ENCODE data around the gene LIPG.
"Not testable (repeated sequence)": the region's sequence is repeated elsewhere in the genome, so short reads cannot be mapped to it uniquely, and the experiment has no call there.

The LIPG gene

DNA sequence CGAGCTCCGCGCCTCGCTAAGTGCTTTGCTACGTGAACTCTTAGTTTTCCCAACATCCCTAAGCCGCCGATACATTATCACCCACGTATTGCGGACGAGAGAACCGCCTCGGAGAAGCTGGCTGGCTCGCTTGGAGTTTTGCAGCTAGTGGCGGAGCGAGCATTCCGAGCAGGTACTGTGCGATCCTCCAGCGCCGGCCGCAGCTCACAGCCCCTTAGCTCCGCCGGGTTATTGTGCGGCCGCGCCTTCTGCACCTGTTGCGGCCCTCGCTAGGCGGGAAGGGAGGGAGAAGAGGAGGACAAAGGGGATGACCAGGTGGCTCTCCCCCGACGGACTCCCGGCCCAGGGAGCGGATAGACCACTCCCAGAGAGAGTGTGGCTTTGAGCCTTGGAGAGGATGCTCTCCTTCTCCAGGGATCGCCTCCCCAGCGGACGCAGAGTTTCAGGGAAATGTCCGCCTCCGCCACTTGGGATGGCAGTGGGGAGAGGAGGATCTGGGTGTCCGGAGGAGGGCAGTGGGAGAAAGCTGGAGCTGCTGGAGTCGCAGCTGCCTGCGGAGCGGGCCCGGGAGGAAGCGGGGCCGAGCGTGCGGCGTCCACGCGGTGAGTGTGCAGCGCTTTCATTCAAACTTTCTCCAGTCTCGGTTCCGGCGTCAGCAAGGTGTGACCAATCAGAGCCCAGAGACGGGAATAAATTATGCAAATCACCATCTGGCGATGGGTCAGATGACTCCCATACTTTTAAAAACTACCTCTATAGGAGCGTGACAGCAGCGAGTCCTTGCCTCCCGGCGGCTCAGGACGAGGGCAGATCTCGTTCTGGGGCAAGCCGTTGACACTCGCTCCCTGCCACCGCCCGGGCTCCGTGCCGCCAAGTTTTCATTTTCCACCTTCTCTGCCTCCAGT is at the start of gene LIPG:
Gene LIPG, plus strand, starts transcription at position 769 of the 905 bp plus-strand sequence. CDS start 252 bp downstream, outside the sequence.
- peak; percentile 65 for DNase-seq

DNA sequence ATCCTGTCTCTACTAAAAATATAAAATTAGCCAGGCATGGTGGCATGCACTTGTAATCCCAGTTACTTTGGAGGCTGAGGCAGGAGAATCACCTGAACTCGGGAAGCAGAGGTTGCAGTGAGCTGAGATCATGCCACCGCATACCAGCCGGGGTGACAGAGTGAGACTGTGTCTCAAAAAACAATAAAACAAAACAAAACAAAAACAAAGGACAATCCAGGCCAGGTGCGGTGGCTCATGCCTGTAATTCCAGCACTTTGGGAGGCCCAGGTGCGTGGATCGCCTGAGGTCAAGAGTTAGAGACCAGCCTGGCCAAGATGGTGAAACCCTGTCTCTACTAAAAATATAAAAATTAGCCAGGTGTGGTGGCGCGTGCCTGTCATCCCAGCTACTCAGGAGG is 49.0 kb upstream of the LIPG start:
- not testable (repeated sequence) for DNase-seq

DNA sequence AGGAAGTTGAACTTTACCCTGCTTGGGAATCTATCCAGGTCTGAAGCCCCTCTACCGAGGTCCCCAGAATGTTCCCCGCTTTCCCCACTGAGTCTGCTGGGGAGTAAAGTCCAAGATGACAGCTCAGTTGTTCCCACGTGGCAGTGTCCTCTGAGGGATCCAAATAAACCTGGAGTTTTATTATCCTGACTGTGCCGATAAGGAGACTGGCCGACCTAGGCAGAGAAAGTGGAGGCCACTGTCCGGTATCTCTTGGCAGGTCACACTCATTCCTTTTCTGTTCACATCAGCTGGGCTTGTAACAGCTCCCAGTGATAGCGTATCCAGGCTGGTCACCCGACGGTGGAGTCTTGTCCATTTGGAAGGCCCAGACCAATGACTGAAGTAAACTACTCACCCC is 47.3 kb upstream of the LIPG start:
- DNase-seq, result no peak

DNA sequence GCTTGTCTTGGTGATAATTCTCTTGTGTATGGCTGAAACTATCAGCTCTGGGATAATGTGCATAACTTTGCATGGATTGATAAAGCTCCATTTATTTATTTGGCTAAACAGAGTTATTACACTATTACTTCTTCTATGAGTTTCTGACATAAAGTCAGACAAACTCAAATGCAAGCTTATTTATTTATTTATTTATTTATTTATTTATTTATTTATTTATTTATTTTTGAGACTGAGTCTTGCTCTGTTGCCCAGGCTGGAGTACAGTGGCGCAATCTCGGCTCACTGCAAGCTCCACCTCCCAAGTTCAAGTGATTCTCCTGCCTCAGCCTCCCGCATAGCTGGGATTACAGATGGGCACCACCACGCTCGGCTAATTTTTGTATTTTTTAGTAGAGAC is 46.9 kb upstream of the LIPG start:
- not testable (repeated sequence) for DNase-seq

DNA sequence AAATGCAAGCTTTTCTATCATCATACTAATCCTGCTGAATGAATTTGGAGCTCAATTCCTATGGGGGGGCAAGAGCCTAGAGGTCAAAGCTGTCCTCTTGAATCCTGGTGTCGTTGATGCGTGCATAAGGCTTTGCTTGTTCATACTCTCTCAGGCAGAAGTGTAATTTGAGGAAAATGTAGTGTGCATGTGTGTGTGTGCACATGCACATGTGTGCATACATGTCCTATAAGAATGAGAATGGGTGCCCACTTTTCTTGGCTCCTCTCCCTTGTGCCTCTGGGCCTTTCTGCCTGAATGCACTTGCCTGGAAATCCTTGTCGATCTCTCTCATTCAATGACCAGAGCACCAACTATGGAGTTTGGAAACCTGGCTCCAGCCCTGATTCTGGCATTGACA is 46.3 kb upstream of the LIPG start:
- DNase-seq, result no peak

DNA sequence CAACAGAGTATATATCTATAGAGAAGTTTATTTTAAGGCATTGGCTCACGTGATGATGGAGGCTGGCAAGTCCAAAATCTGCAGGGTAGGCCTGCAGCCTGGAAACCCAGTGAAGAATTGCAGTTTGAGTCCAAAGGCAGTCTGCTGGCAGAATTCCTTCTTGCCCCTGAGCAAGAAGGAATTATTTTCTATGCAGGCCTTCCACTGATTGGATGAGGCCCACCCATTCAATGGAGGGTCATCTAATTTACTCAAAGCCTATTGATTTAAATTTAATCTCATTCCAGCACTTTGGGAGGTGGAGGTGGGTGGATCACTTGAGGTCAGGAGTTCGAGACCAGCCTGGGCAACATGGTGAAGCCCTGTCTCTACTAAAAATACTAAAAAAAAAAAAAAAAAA is 44.4 kb upstream of the LIPG start:
- DNase-seq, result no peak

DNA sequence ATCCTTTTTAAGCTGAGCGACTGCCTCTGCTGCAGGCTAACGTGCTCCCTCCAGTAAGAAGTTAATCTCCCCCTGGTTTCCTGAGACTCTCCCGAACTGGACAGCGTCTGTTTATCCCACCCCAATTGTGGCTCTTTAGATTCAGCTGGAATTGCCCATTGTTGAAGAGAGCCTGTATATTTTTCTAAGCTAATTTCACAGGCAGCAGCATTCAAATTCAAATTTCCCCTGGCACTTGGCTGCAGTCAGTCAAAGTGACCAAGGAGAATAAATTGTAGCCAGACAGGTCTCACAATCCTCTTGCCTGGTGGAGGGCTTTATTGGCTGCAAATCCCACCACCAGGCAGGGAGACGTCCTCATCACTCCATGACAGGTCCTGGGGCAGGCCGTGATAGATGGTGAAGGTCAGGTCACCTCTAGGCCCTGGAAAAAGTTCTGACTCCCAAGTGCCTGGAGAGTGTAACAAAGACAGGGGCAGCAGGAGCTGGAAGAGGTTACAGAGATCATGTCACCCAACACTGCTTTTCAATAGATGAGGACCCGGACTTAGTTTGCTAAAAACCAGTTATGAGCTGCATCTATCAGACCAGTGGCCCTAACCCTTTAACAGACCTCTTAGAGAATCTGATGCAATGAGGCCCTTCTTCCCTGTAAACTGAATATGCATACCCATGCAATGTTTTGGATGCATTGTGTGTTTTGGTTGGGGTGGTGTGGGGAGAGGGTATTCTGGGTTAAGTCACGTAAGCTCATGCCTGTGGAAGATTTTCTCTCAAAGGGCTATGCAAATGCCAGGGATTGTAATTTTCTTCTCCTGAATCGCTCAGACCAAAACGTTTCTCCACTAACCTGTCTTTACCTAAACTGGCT is 42.5 kb upstream of the LIPG start:
- no peak for DNase-seq

DNA sequence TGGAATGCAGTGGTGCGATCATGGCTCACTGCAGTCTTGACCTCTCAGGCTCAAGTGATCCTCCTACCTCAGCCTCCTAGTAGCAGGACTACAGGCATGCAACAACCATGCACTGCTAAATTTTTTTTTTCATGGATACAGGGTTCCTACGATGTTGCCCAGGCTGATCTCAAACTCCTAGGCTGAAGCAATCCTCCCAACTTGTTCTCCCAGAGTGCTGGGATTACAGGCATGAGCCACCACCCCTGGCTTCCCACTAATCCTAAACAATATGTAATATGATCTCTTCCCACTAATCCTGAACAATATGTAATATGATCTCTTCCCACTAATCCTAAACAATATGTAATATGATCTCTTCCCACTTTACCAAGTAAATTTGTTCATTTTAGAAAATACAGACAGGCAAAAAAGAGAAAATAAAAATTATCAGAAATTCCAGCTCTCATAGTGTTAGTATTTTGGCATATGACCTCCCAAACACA is 41.2 kb upstream of the LIPG start:
- DNase-seq, result no peak

DNA sequence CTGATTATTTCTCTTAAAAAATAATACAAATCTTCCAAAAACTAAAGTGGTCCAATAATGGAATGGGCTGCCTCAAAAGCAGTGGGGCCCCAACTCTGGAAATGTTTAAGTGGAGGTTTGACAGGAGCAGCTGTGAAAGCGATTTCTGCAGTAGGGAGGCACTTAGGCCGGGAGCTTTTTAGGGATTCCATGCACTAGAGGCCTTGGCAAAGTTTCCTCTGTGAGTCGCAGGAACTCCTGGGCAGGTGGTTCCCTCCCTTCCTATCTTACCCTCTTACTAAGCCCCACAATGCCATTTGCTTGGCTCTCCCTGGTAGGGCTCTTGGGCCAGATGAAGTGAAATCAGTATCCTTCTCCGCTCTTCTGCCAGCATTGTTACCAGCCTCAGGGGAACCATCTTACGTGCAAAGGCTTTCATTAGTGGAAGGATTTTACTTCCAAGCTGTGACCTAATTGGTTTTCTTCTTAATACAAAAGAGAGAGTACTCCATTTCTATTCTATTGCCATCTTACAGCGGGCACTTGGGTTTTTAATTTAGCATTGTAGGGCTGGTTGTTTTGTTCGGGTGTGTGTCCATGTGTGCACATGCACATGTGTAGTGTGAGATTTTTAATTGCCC is 40.5 kb upstream of the LIPG start:
- no peak for DNase-seq

DNA sequence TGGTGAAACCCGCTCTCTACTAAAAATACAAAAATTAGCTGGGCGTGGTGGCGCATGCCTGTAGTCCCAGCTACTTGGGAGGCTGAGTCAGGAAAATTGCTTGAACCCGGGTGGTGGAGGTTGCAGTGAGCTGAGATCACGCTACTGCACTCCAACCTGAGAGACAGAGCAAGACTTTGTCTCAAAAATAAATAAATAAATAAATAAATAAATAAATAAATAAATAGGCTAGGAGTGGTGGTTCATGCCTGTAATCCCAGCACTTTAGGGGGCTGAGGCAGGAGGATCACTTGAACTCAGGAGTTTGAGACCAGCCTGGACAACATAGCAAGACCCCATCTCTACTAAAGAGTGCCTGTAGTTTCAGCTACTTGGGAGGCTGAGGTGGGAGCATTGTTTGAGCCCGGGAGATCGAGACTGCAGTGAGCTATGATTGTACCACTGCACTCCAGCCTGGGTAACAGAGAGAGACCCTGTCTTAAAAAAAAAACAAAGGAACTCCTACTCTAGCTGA is 38.2 kb upstream of the LIPG start:
- not testable (repeated sequence) for DNase-seq

DNA sequence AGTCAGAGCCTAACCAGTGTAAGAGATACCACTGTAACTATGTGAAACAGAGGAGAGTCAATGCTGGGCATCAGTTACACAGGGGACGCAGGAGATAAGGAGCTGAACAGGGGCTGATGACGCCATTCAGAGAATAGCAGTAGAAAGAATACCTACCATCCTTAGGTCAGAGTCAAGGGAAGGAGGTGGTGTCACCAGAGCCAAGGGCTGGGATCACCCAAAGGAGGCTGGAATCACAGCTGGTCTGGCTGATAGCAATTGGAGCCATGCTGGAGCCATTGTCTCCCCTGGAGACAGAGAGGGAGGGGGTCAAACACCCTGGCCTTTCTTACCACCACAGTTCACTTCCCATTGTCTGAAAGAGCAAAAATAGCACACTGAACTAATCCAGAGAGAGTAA is 37.5 kb upstream of the LIPG start:
- DNase-seq, result no peak

DNA sequence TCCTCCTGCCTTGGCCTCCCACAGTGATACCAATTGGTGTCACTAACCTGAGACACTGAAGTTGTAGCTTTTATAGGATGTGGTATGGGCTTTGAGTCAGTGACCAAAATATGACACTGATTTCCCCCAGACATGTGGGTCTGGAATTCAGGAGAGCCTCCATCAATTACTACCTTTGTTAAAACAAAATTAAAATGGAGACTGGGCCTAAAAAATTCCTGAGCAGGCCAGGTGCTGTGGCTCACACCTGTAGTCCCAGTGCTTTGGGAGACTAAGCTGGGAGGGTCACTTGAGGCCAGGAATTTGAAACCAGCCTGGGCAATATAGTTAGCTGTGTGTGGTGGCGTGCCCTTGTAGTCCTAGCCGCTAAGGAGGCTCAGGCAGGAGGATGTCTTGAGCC is 36.9 kb upstream of the LIPG start:
- DNase-seq, result no peak

DNA sequence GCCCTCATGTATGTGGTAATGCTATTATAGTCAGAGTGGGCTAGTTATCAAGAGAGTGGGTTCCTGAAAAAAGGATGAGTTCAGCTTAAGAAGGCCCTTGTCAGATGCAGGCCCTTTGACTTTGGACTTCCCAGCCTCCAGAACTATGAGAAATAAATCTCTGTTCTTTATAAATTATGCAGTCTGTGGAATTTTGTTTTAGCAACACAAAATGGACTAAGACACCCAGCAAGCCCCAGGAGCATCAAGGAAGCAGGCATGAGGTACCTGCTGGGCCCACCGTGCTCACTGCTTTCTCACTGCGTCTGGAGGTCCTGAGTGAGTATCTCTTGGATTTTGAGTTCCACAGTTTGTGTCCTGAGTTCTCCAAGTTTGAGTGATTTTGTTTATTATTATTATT is 35.9 kb upstream of the LIPG start:
- no peak for DNase-seq

DNA sequence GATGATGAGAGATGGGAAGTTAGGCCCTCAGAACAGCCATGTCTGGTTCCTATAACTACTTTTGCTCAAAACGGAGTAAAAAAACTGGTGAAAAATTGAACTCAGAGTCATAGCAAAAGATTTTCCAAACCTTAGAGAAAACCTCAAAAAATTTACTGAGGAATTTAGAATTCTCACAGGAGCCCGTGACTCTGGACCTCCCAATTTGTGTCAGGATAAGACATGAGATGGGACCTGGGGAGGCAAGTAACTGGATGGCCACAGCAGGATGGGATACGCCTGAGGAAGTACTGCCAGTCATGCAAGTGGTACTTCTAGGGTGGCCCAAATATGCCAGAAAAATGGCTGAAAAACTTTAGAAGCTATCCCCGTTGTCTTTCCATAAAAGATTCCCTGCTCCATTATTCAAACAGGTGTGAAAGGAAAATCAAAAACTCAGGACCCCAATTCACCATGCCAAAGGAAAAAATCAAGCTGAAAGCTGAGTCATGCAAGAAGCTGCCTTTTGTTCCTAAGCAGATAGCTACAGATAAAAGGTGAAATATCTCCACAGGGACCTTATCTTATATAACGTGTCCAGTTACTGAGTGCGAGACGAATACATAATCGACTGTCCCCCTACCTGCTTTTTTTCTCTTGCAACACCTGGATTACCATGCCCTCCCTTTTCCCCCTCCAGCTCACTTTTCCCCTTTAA is 34.1 kb upstream of the LIPG start:
- no peak for DNase-seq

DNA sequence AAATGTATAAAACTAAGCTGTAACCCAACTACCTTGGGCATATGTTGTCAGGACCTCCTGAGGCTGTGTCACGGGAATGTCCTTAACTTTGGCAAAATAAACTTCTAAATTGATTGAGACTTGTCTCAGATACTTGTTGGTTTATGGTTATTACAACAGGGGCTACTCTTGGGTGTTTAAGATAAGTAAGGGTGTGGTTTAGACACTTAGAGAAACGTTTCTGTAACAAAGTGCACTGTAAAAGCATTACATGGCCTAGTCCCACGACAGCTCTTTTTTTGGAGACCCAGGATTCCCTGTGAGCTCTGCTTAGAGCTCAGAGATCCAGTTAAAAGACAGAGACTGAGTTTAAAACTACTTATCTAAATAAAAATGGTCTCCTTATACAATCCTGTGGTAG is 32.3 kb upstream of the LIPG start:
- peak; percentile 32 for DNase-seq

DNA sequence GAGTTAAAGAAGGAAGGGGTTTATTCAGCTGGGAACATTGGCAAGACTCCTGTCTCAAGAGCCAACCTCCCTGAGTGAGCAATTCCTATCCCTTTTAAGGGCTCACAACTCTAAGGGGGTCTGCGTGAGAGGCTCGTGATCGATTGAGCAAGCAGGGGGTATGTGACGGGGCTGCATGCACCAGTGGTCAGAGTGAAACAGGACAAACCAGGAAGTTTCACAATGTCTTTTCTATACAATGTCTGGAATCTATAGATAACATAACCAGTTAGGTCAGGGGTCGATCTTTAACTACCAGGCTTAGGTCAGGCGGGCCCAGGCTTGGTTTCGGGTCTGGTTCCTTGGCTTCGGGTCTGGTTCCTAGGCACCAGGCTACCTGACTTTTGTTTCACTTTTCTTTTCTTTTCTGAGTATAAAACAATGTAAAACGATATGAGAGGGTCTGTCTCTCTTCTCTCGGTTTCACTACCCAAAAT is 30.1 kb upstream of the LIPG start:
- DNase-seq, result peak; percentile 53

DNA sequence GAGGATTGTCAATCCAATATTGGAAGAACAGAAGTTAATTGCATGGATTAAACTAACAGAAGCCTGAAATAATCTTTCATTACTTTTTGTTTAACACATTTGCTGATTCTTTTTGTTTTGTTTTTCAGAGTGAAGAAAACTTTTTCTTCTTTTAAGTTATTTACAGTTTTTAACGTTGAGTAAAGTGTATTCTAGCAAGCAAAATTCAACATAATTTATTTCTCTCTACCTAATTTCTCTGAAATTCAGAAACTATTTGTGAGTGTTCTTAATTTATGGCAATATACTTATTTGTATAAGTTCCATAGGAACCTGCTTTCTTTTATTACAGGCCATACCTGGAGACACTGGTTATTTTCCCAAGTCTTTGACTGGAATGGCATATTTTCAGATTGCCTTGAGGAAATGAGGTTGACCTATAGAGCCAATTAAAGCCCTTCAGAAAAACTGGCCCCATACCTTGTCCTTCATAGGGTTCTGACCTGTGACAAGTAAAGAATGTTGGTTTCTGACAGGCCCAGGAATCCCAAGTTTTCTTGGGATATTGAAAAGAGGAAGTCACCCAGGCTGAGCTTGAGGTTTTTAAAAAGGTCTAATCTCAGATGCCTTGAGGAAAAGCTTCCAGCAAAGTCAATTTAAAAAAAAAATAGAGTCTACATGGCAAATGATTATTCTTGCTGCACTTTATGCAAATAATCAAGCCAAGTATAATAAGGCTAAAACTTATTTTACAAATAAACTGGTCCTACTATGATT is 26.8 kb upstream of the LIPG start:
- no peak for DNase-seq

DNA sequence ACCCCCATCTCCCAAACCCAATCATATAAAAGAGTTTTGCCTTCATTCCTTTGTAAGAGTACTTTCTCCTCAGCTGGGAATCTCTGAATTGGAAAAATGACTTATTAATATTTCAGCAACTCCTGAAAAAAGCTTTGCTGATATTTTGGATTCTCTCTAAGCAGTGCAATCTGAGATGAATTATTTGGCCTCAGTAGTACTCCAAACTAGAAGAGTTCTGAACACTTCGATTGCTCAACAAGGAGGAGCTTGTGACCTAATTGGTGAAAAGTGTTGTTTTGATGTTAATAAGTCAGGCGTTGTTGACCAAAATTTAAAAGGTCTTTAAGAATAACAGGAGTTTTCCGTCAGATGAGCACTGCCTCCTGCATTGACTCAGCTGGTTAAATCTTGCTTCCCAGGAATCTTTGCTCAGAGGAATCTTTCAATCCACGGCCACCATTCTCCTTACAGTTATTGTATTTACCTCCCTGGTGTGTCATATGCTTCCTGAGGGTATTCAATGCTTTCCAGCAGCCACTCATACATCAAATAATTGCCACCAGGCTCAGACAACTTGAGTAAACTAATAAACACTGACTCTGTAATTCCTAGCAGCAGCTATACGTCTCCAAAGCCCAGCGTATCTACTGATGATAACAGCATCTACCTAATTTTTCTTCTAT is 24.5 kb upstream of the LIPG start:
- no peak for DNase-seq

DNA sequence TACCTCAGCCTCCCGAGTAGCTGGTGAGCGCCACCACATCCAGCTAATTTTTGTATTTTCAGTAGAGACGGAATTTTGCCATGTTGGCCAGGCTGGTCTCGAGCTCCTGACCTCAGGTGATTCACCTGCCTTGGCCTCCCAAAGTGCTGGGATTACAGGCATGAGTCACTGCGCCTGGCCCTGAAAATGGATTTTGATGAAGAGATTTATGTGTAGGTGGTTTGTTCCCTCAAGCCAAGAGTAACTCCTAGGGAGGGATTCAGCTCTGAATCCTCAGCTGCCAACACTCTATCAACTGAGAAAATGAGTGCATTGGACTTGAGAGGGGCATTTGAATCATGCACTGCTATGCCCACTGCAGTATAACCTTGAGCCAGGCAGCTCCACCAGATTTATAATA is 17.5 kb upstream of the LIPG start:
- DNase-seq, result no peak

DNA sequence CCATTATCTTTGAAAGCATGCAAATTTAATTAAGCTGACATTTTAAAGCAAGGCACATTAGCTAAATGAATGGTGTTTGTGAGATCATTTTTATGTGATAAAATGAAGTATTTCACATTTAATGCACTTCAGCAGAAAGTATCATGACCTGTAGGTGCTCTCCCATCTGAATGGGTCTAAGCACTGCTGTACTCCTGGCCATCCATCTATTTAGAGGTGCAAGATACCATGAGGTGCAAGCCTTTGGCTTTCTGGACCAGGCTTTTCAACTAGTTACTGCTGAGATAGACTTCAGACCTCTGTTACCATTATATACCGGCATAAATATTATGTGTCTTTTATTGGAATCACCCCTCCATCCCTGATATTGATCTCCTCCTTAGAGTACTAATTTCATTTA is 15.6 kb upstream of the LIPG start:
- no peak for DNase-seq

DNA sequence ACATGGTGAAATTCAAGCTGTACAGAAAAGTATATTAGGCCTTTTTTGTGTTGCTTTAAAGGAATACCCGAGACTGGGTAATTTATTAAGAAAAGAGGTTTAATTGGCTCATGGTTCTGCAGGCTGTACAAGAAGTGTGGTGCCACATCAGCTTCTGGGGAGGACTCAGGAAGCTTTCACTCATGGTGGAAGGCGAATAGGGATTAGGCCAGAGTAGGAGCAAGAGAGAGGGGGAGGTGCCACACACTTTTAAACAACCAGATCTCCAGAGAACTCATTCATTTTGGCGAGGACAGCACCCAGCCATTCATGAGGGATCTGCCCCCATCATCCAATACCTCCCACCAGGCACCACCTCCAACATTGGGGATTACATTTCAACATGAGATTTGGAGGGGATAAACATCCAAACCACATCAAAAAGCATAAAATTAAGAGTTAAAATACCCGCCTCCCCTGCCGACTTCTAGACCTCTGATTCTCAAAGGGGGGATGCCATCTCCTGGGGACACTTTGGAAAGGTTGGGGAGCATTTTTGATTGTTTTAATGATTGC is 15.1 kb upstream of the LIPG start:
- no peak for DNase-seq
